HUES64 (cell line): Measurements from ENCODE around the gene DIS3L2.
"Not testable (repeated sequence)": the region's sequence is repeated elsewhere in the genome, so short reads cannot be mapped to it uniquely, and the experiment has no call there.

Experiments used
- H3K27ac ChIP-seq: 2 replicates; pipeline ENCODE4 v1.7.0; 2013; ENCODE audit warnings: low read depth, low read length, inconsistent platforms
- H3K27me3 ChIP-seq: 2 replicates; pipeline ENCODE4 v1.6.1; 2013; ENCODE audit warnings: mild to moderate bottlenecking, low read length; ENCODE audit not compliant: insufficient read depth
- H3K36me3 ChIP-seq: 2 replicates; pipeline ENCODE4 v1.6.1; 2013; ENCODE audit warnings: mild to moderate bottlenecking, low read length; ENCODE audit not compliant: insufficient read depth
- H3K4me1 ChIP-seq: 2 replicates; pipeline ENCODE4 v1.6.1; 2013; ENCODE audit warnings: mild to moderate bottlenecking, low read length, moderate library complexity; ENCODE audit not compliant: insufficient read depth
- H3K4me3 ChIP-seq: 2 replicates; pipeline ENCODE4 v1.5.1; 2013; ENCODE audit warnings: mild to moderate bottlenecking, low read length, moderate library complexity
- H3K9ac ChIP-seq: 2 replicates; pipeline ENCODE4 v1.6.1; 2013; ENCODE audit warnings: mild to moderate bottlenecking, low read depth, low read length
- H3K9me3 ChIP-seq: 2 replicates; pipeline ENCODE4 v1.6.1; 2013; ENCODE audit warnings: low read depth, low read length; ENCODE audit not compliant: insufficient read depth
- WGBS: fragments of 150-250, 120-280 bp; methylation state at CpG from one replicate; pipeline ENCODE4 v1.1.7; 2013; ENCODE audit warnings: missing lambda C conversion rate; 5-methylcytosine and 5-hydroxymethylcytosine counted together

DIS3L2 gene

GRCh38 chr2:232022718-232023117, 61.2 kb downstream of the DIS3L2 start:
- peaks cover 30% of the 10 kb centered on the region for H3K36me3 ChIP-seq
- no peaks in the 10 kb centered on the region for H3K27me3 ChIP-seq
- 78% methylated on average over 3 of the region's 3 CpGs for WGBS
- H3K9me3 ChIP-seq: no peaks in the 10 kb centered on the region
- no peak overlapping the region for H3K27ac ChIP-seq
- no peaks in the 10 kb centered on the region; the same call in 1 of the 2 replicates for H3K4me1 ChIP-seq
- H3K4me3 ChIP-seq: no peak overlapping the region
- no peak overlapping the region for H3K9ac ChIP-seq

GRCh38 chr2:232023426-232023825, 61.9 kb downstream of the DIS3L2 start:
- no peaks in the 10 kb centered on the region; the same call in 1 of the 2 replicates for H3K4me1 ChIP-seq
- no peak overlapping the region for H3K4me3 ChIP-seq
- H3K9ac ChIP-seq: no peak overlapping the region
- H3K27ac ChIP-seq: no peak overlapping the region
- H3K36me3 ChIP-seq: peaks cover 30% of the 10 kb centered on the region
- H3K9me3 ChIP-seq: no peaks in the 10 kb centered on the region
- no peaks in the 10 kb centered on the region for H3K27me3 ChIP-seq

GRCh38 chr2:232024457-232024856, 62.9 kb downstream of the DIS3L2 start:
- no peak overlapping the region for H3K27ac ChIP-seq

GRCh38 chr2:232026910-232027309, 65.4 kb downstream of the DIS3L2 start:
- Histone ChIP-seq H3K9me3 (no peaks in the 10 kb centered on the region), H3K9ac (no peak overlapping the region), H3K27me3 (no peaks in the 10 kb centered on the region), H3K4me1 (no peaks in the 10 kb centered on the region; the same call in 1 of the 2 replicates), H3K4me3 (no peak overlapping the region), H3K27ac (no peak overlapping the region), H3K36me3 (peaks cover 32% of the 10 kb centered on the region)
- WGBS: 90% methylated on average over 1 of the region's 2 CpGs

More at GRCh38 chr2:232024457-232024856, 62.9 kb downstream of the DIS3L2 start:
- Histone ChIP-seq H3K9me3 (no peaks in the 10 kb centered on the region), H3K4me1 (no peaks in the 10 kb centered on the region; the same call in 1 of the 2 replicates), H3K27me3 (no peaks in the 10 kb centered on the region), H3K36me3 (peaks cover 27% of the 10 kb centered on the region), H3K9ac (no peak overlapping the region), H3K4me3 (no peak overlapping the region)
- 90% methylated on average over 7 of the region's 7 CpGs for WGBS

GRCh38 chr2:232027530-232027929, 66.0 kb downstream of the DIS3L2 start:
- Histone ChIP-seq H3K27me3 (no peaks in the 10 kb centered on the region), H3K9me3 (no peaks in the 10 kb centered on the region), H3K4me1 (no peaks in the 10 kb centered on the region), H3K4me3 (no peak overlapping the region), H3K36me3 (peaks cover 32% of the 10 kb centered on the region), H3K9ac (no peak overlapping the region), H3K27ac (no peak overlapping the region)

GRCh38 chr2:232028071-232028470, 66.6 kb downstream of the DIS3L2 start:
- no peaks in the 10 kb centered on the region for H3K27me3 ChIP-seq
- WGBS: 92% methylated on average over 2 of the region's 2 CpGs
- H3K4me1 ChIP-seq: no peaks in the 10 kb centered on the region
- no peak overlapping the region for H3K27ac ChIP-seq
- H3K36me3 ChIP-seq: peaks cover 31% of the 10 kb centered on the region
- H3K9me3 ChIP-seq: no peaks in the 10 kb centered on the region
- no peak overlapping the region for H3K9ac ChIP-seq
- H3K4me3 ChIP-seq: no peak overlapping the region

GRCh38 chr2:232028631-232029030, 67.1 kb downstream of the DIS3L2 start:
- peaks cover 26% of the 10 kb centered on the region for H3K36me3 ChIP-seq
- no peaks in the 10 kb centered on the region for H3K9me3 ChIP-seq
- H3K27ac ChIP-seq: no peak overlapping the region
- H3K4me1 ChIP-seq: no peaks in the 10 kb centered on the region
- H3K9ac ChIP-seq: no peak overlapping the region
- H3K27me3 ChIP-seq: no peaks in the 10 kb centered on the region
- no peak overlapping the region for H3K4me3 ChIP-seq

GRCh38 chr2:232029346-232029745, 67.8 kb downstream of the DIS3L2 start:
- Histone ChIP-seq H3K9me3 (no peaks in the 10 kb centered on the region), H3K9ac (no peak overlapping the region), H3K27me3 (no peaks in the 10 kb centered on the region), H3K4me3 (no peak overlapping the region), H3K36me3 (peaks cover 21% of the 10 kb centered on the region), H3K4me1 (no peaks in the 10 kb centered on the region), H3K27ac (no peak overlapping the region)
- WGBS: 66% methylated on average over 4 of the region's 4 CpGs

GRCh38 chr2:232030229-232030628, 68.7 kb downstream of the DIS3L2 start:
- no peaks in the 10 kb centered on the region for H3K27me3 ChIP-seq
- no peak overlapping the region for H3K4me3 ChIP-seq
- H3K9me3 ChIP-seq: no peaks in the 10 kb centered on the region
- no peak overlapping the region for H3K9ac ChIP-seq
- WGBS: 87% methylated on average over 2 of the region's 2 CpGs
- peaks cover 12% of the 10 kb centered on the region for H3K36me3 ChIP-seq
- no peak overlapping the region for H3K27ac ChIP-seq
- H3K4me1 ChIP-seq: no peaks in the 10 kb centered on the region

GRCh38 chr2:232035292-232035691, 73.8 kb downstream of the DIS3L2 start:
- H3K4me3 ChIP-seq: not testable (repeated sequence)

GRCh38 chr2:232036876-232037275, 75.4 kb downstream of the DIS3L2 start:
- not testable (repeated sequence) for H3K4me3 ChIP-seq, H3K27me3 ChIP-seq, H3K9ac ChIP-seq, H3K27ac ChIP-seq, H3K9me3 ChIP-seq, H3K36me3 ChIP-seq
- peaks cover 16% of the 10 kb centered on the region for H3K4me1 ChIP-seq
- 93% methylated on average over 4 of the region's 4 CpGs for WGBS

More at GRCh38 chr2:232035292-232035691, 73.8 kb downstream of the DIS3L2 start:
- H3K36me3 ChIP-seq, H3K27ac ChIP-seq, H3K9me3 ChIP-seq, H3K9ac ChIP-seq, H3K27me3 ChIP-seq: not testable (repeated sequence)
- H3K4me1 ChIP-seq: peaks cover 16% of the 10 kb centered on the region
- 90% methylated on average over 2 of the region's 2 CpGs for WGBS

- no peaks in the 10 kb centered on the region for H3K9me3 ChIP-seq
- H3K27me3 ChIP-seq: no peaks in the 10 kb centered on the region
- H3K4me3 ChIP-seq: no peak overlapping the region
- 62% methylated on average over 1 of the region's 1 CpG for WGBS
- H3K9ac ChIP-seq: no peak overlapping the region
- no peak overlapping the region for H3K27ac ChIP-seq
- no peaks in the 10 kb centered on the region for H3K36me3 ChIP-seq
- peaks cover 16% of the 10 kb centered on the region for H3K4me1 ChIP-seq
Observed at GRCh38 chr2:232038251-232038880, 76.9 kb downstream of the DIS3L2 start.
